Keratinocyte (primary cell): ENCODE measurements around the gene XRCC1. TPM values are rescaled to one million over a fixed set of nuclear protein-coding genes. Genes with fewer than 3 reads are reported as not detected.
A peak's percentile ranks its signal among the peaks of the same experiment; 100 is the strongest.

Experiments
- DNase-seq: peaks from one replicate; pipeline ENCODE4 v3.0.0-alpha.2; 2011; ENCODE audit warnings: low read depth, missing footprints, low spot score
- FAIRE-seq: peaks from 2 replicates; lab custom pipeline; 2011; peaks lifted over from hg19 to GRCh38; lab: Jason Lieb, UNC
- H2AFZ ChIP-seq: 2 replicates; pipeline ENCODE4 v1.6.0; 2012; ENCODE audit warnings: low read length, control low read depth, inconsistent platforms; ENCODE audit not compliant: control insufficient read depth
- H3K27ac ChIP-seq: 2 replicates; pipeline ENCODE4 v1.5.1; 2011; ENCODE audit warnings: low read length; ENCODE audit not compliant: control insufficient read depth, insufficient read depth
- H3K27me3 ChIP-seq: 3 replicates; pipeline ENCODE4 v1.6.0; 2011; ENCODE audit warnings: low read length; ENCODE audit not compliant: control insufficient read depth, insufficient read depth; ENCODE audit errors: extremely low read depth
- H3K36me3 ChIP-seq, 2 experiments: 2 replicates in 1 of 2; 3 replicates in 1 of 2; pipeline ENCODE4 v1.5.1; 2011; ENCODE audit warnings: low read length in 2 of 2, mild to moderate bottlenecking in 1 of 2; ENCODE audit not compliant: control insufficient read depth in 2 of 2, insufficient read depth in 2 of 2; ENCODE audit errors: extremely low read depth in 1 of 2
- H3K4me1 ChIP-seq: 3 replicates; pipeline ENCODE4 v1.5.1; 2011; ENCODE audit warnings: low read length; ENCODE audit not compliant: control insufficient read depth, insufficient read depth; ENCODE audit errors: extremely low read depth
- H3K4me2 ChIP-seq: 3 replicates; pipeline ENCODE4 v1.6.0; 2011; ENCODE audit warnings: low read depth, low read length; ENCODE audit not compliant: control insufficient read depth, insufficient read depth; ENCODE audit errors: extremely low read depth
- H3K4me3 ChIP-seq, 3 experiments: fragments of 200-600 bp in 1 of 3; sonication (generic) in 1 of 3; 2 replicates in 2 of 3; 3 replicates in 1 of 3; pipeline ENCODE4 v1.5.1; 2011 to 2016; ENCODE audit warnings: low read length in 3 of 3, mild to moderate bottlenecking in 3 of 3, control low read depth in 2 of 3, inconsistent platforms in 1 of 3, low read depth in 1 of 3, mixed read lengths in 1 of 3, mixed run types in 1 of 3, moderate library complexity in 1 of 3; ENCODE audit not compliant: control insufficient read depth in 2 of 3, insufficient read depth in 2 of 3; ENCODE audit errors: extremely low read depth in 1 of 3
- H3K79me2 ChIP-seq: 2 replicates; pipeline ENCODE4 v1.6.0; 2012; ENCODE audit warnings: low read length; ENCODE audit not compliant: control insufficient read depth, insufficient read depth
- H3K9ac ChIP-seq: 3 replicates; pipeline ENCODE4 v1.6.0; 2011; ENCODE audit warnings: low read length; ENCODE audit not compliant: control insufficient read depth, insufficient read depth; ENCODE audit errors: extremely low read depth
- H3K9me1 ChIP-seq: 3 replicates; pipeline ENCODE4 v1.6.0; 2011; ENCODE audit warnings: low read length; ENCODE audit not compliant: control insufficient read depth, insufficient read depth; ENCODE audit errors: extremely low read depth
- H3K9me3 ChIP-seq: 2 replicates; pipeline ENCODE4 v1.5.1; 2012; ENCODE audit warnings: low read depth, low read length; ENCODE audit not compliant: control insufficient read depth
- H4K20me1 ChIP-seq: 3 replicates; pipeline ENCODE4 v1.6.0; 2011; ENCODE audit warnings: low read length; ENCODE audit not compliant: control insufficient read depth, insufficient read depth; ENCODE audit errors: extremely low read depth
- EZH2 ChIP-seq: IDR thresholded peaks from one replicate; pipeline ENCODE4 v1.6.1; 2012; ENCODE audit warnings: inconsistent platforms, mild to moderate bottlenecking, low read length, moderate library complexity
- dilution Hi-C: fragments of 300-500 bp; cut with MboI; formaldehyde crosslinking; loops from one replicate; pipeline ENCODE4 v1.7.0; 2020; ENCODE audit warnings: low sequenced_read_pairs; ENCODE audit not compliant: extremely low pct_ligation_motif_present
- polyA plus RNA-seq, 5 experiments: library from polyadenylated mRNA; depleted of rRNA in 3 of 5; stranded (reverse) in 3 of 5; stranded (forward) in 1 of 5; unstranded in 1 of 5; fragments of >200 nt; gene quantifications; 1 replicate in 1 of 5; 2 replicates in 3 of 5; 3 replicates in 1 of 5; pipeline versions ENCODE4 v1.2.1 to v1.2.3, GENCODE V29; 2011 to 2012; ENCODE audit warnings: missing spikeins in 2 of 5, low read depth in 1 of 5, low replicate concordance in 1 of 5
- TF ChIP-seq, protein P1 (sequence below), 3 experiments: IDR thresholded peaks in 1 of 3; conservative IDR thresholded peaks in 1 of 3; optimal IDR thresholded peaks in 1 of 3; 2 replicates in 2 of 3; 3 replicates in 1 of 3; pipeline versions ENCODE3 to v1.5.1; 2011; ENCODE audit warnings: low read length in 3 of 3, mild to moderate bottlenecking in 3 of 3, moderate library complexity in 2 of 3, control low read depth in 1 of 3, inconsistent platforms in 1 of 3; ENCODE audit not compliant: insufficient read depth in 2 of 3; ENCODE audit errors: extremely low read depth in 1 of 3

Gene XRCC1
- polyA plus RNA-seq, 1 donor (not counting 4 experiments of a cell fraction or from before 2014, with no cell fraction given) = 16.3 TPM

DNA sequence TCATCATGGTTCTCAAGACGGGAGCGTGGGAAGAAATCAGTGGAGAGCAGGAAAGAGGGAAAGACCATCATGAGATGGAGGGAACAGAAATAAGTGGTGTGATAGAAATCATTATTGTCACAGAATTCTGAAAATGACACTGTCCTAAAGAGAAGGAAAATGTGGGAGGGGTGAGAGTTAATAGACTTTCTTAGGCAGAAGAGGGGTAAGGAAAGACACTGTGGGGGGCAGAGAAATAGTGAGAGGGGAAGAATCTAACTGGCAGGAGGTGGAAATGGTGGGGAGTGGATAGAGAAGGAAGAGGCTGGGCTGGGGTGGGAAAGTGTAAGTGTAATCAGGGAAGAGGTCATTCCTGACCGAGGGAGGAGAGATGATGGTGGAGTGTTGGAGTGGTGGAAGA is 3.5 kb upstream of the XRCC1 start:
- Histone ChIP-seq H3K9me1 (no peaks in the 10 kb centered on the region), H2AFZ (no peak overlapping the region), H3K27me3 (no peaks in the 10 kb centered on the region), H3K4me3 (no peak overlapping the region), H3K4me2 (no peak overlapping the region), H3K9me3 (no peaks in the 10 kb centered on the region), H3K27ac (no peak overlapping the region), H3K9ac (no peak overlapping the region), H4K20me1 (no peaks in the 10 kb centered on the region), H3K36me3 (no peaks in the 10 kb centered on the region), H3K4me1 (peaks cover 21% of the 10 kb centered on the region), H3K79me2 (peaks cover 10% of the 10 kb centered on the region)
- FAIRE-seq (no peak), DNase-seq (no peak)
- TF ChIP-seq EZH2 = no peak
- TF ChIP-seq, protein P1, sequence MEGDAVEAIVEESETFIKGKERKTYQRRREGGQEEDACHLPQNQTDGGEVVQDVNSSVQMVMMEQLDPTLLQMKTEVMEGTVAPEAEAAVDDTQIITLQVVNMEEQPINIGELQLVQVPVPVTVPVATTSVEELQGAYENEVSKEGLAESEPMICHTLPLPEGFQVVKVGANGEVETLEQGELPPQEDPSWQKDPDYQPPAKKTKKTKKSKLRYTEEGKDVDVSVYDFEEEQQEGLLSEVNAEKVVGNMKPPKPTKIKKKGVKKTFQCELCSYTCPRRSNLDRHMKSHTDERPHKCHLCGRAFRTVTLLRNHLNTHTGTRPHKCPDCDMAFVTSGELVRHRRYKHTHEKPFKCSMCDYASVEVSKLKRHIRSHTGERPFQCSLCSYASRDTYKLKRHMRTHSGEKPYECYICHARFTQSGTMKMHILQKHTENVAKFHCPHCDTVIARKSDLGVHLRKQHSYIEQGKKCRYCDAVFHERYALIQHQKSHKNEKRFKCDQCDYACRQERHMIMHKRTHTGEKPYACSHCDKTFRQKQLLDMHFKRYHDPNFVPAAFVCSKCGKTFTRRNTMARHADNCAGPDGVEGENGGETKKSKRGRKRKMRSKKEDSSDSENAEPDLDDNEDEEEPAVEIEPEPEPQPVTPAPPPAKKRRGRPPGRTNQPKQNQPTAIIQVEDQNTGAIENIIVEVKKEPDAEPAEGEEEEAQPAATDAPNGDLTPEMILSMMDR (optimal IDR thresholded peaks at IDR 0.05 in 1 of 3, IDR thresholded peaks at IDR 0.05 in 1 of 3, conservative IDR thresholded peaks at IDR 0.05 in 1 of 3; ENCODE audit: extremely low read depth in 1 of 3, insufficient read depth in 2 of 3, low read length in 3 of 3) = no peak
- dilution Hi-C loops = no loop called here

DNA sequence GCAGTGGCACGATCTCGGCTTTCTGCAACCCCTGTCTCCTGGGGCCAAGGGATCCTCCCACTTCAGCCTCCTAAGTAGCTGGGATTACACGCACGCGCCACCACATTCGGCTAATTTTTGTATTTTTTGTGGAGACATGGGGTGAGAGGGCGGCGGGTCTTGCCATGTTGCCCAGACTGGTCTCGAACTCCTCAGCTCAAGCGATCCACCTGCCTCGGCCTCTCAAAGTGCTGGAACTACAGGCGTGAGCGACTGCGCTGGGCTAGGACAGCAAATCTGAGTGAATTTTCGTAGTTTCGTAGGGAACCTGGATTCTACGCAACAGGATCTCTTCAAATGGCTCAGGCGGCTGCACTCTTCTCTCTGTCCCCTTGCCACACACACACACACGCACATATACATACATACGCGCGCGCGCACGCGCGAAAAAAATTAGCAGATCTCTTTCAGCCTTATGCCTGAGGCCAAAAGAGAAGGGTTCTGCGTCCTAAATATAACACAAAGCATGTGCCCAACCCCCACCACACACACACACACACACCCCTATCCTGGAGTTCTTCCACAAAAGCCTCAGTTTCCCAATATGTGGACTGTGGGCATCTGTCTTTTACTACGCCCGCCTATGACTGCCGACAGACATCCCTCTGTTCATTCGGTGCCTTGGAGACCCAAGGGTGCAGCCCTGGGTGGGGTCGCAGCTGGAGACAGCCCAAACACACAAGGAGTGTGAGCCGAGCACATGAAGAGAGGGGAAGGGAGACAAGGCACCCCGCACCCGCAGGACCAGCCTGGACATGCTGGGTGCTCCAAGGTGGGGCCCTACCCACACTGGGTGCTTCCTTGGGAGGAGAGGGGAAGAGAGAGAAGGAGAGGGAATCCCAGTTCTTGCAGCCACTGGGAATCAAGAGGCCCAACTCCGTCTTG is 890 bp upstream of the XRCC1 start:
- peaks cover 21% of the 10 kb centered on the region for H3K4me1 ChIP-seq
- no peaks in the 10 kb centered on the region for H4K20me1 ChIP-seq
- no peaks in the 10 kb centered on the region for H3K9me1 ChIP-seq
- H3K36me3 ChIP-seq = peaks cover 0 to 4% of the 10 kb centered on the region in 2 experiments
- peaks cover 16% of the 10 kb centered on the region for H3K79me2 ChIP-seq
- H3K27ac ChIP-seq = peak overlapping the region; percentile 84
- peak overlapping the region; percentile 98 for H3K4me2 ChIP-seq
- H3K9me3 ChIP-seq = no peaks in the 10 kb centered on the region
- no peak for FAIRE-seq
- peak overlapping the region; percentile 90 for H3K9ac ChIP-seq
- dilution Hi-C loops = no loop called here
- TF ChIP-seq, protein P1 (optimal IDR thresholded peaks at IDR 0.05 in 1 of 3, IDR thresholded peaks at IDR 0.05 in 1 of 3, conservative IDR thresholded peaks at IDR 0.05 in 1 of 3; ENCODE audit: extremely low read depth in 1 of 3, insufficient read depth in 2 of 3, low read length in 3 of 3) = no peak
- no peak for TF ChIP-seq EZH2
- peak overlapping the region; percentile 45 to 80 (median 65) for H3K4me3 ChIP-seq
- no peaks in the 10 kb centered on the region for H3K27me3 ChIP-seq
- H2AFZ ChIP-seq = peak overlapping the region; percentile 92
- DNase-seq = no peak
